Neural cell (in vitro differentiated cells): Measurements from ENCODE around the gene LIME1. TPM values are rescaled to one million over a fixed set of nuclear protein-coding genes. Genes with fewer than 3 reads are reported as not detected.

Experiments used
- H2AFZ ChIP-seq: fragments of 200-600, 300-800 bp; sonication (generic), shearing (Covaris generic); 2 replicates; pipeline ENCODE4 v1.6.0; 2014; ENCODE audit warnings: low read depth, mild to moderate bottlenecking, antibody characterized with exemption, low read length, moderate library complexity
- H3F3A ChIP-seq: fragments of 200-600 bp; shearing (Covaris generic); 2 replicates; pipeline ENCODE4 v1.6.1; 2016; ENCODE audit warnings: mild to moderate bottlenecking, moderate library complexity, mixed read lengths, antibody characterized with exemption, low read length; ENCODE audit not compliant: insufficient read depth, poor library complexity, severe bottlenecking
- H3K27ac ChIP-seq: fragments of 200-600, 300-800 bp; sonication (generic), shearing (Covaris generic); 2 replicates; pipeline ENCODE4 v1.5.1; 2014; ENCODE audit warnings: mild to moderate bottlenecking, low read length, moderate library complexity
- H3K27me3 ChIP-seq: fragments of 300-800, 200-600 bp; sonication (generic), shearing (Covaris generic); 2 replicates; pipeline ENCODE4 v1.6.0; 2014; ENCODE audit warnings: mild to moderate bottlenecking, low read depth, low read length, moderate library complexity; ENCODE audit not compliant: insufficient read depth
- H3K36me3 ChIP-seq: fragments of 300-800, 200-600 bp; sonication (generic), shearing (Covaris generic); 2 replicates; pipeline ENCODE4 v1.5.1; 2014; ENCODE audit warnings: mild to moderate bottlenecking, antibody characterized with exemption, low read length, moderate library complexity; ENCODE audit not compliant: insufficient read depth
- H3K4me2 ChIP-seq: fragments of 300-800, 200-600 bp; sonication (generic), shearing (Covaris generic); 2 replicates; pipeline ENCODE4 v1.6.0; 2014; ENCODE audit warnings: mild to moderate bottlenecking, low read length
- H3K4me3 ChIP-seq: fragments of 300-800, 200-600 bp; sonication (generic), shearing (Covaris generic); 2 replicates; pipeline ENCODE4 v1.5.1; 2014; ENCODE audit warnings: mild to moderate bottlenecking, low read length, moderate library complexity
- H3K79me2 ChIP-seq: fragments of 200-600 bp; shearing (Covaris generic); replicated peaks from 2 replicates; pipeline ENCODE4 v1.6.0; 2014; ENCODE audit warnings: mild to moderate bottlenecking, low read length, moderate library complexity; ENCODE audit not compliant: insufficient read depth
- H3K9ac ChIP-seq: fragments of 300-800, 200-600 bp; sonication (generic), shearing (Covaris generic); 2 replicates; pipeline ENCODE4 v1.6.1; 2016; ENCODE audit warnings: mild to moderate bottlenecking, low read length, mixed read lengths
- H3K9me2 ChIP-seq: fragments of 200-600 bp; shearing (Covaris generic); 2 replicates; pipeline ENCODE4 v1.6.1; 2016; ENCODE audit warnings: mild to moderate bottlenecking, low read length, mixed read lengths; ENCODE audit not compliant: insufficient read depth
- H3K9me3 ChIP-seq: fragments of 200-600, 300-800 bp; sonication (generic), shearing (Covaris generic); 2 replicates; pipeline ENCODE4 v1.6.1; 2016; ENCODE audit warnings: mild to moderate bottlenecking, mixed run types, low read length, moderate library complexity, mixed read lengths
- H4K20me1 ChIP-seq: fragments of 200-600 bp; shearing (Covaris generic); 2 replicates; pipeline ENCODE4 v1.6.1; 2016; ENCODE audit warnings: mild to moderate bottlenecking, mixed run types; ENCODE audit not compliant: insufficient read depth
- EP300 ChIP-seq: fragments of 450-650 bp; conservative IDR thresholded peaks from 2 replicates; pipeline ENCODE4 v1.6.1; 2014; ENCODE audit warnings: antibody characterized with exemption, mild to moderate bottlenecking, moderate library complexity; ENCODE audit not compliant: poor library complexity, severe bottlenecking
- EZH2 ChIP-seq: fragments of 200-600, 300-800 bp; shearing (Covaris generic), sonication (generic); IDR thresholded peaks from 2 replicates; pipeline ENCODE4 v1.6.1; 2014; ENCODE audit warnings: antibody characterized with exemption, low read length, borderline replicate concordance, mild to moderate bottlenecking; ENCODE audit not compliant: insufficient read depth, poor library complexity, severe bottlenecking
- MXI1 ChIP-seq: fragments of 450-650 bp; conservative IDR thresholded peaks from 2 replicates; pipeline ENCODE4 v1.6.1; 2014; ENCODE audit warnings: antibody characterized with exemption, mild to moderate bottlenecking; ENCODE audit not compliant: poor library complexity, severe bottlenecking
- POLR2AphosphoS5 ChIP-seq: IDR thresholded peaks from 2 replicates; pipeline ENCODE4 v1.6.1; 2012
- RAD21 ChIP-seq: fragments of 450-650 bp; conservative IDR thresholded peaks from 2 replicates; pipeline ENCODE4 v1.6.1; 2014; ENCODE audit warnings: antibody characterized with exemption, mild to moderate bottlenecking, moderate library complexity
- REST ChIP-seq: IDR thresholded peaks from 2 replicates; pipeline ENCODE4 v1.6.1; 2012; ENCODE audit warnings: borderline replicate concordance
- SMC3 ChIP-seq: fragments of 450-650 bp; conservative IDR thresholded peaks from 2 replicates; pipeline ENCODE4 v1.6.1; 2014; ENCODE audit warnings: antibody characterized with exemption, mild to moderate bottlenecking, moderate library complexity; ENCODE audit not compliant: poor library complexity
- TAF1 ChIP-seq: IDR thresholded peaks from 2 replicates; pipeline ENCODE4 v1.6.1; 2012; ENCODE audit warnings: low read depth
- polyA plus RNA-seq: library from polyadenylated mRNA; depleted of rRNA; stranded (reverse); fragments of >200 nt; gene quantifications from 2 replicates; pipeline ENCODE4 v1.2.3, GENCODE V29; 2014
- TF ChIP-seq, protein P1 (sequence below): fragments of 450-650 bp; IDR thresholded peaks from 2 replicates; pipeline ENCODE4 v1.5.1; 2014; ENCODE audit warnings: antibody characterized with exemption, mild to moderate bottlenecking, moderate library complexity; ENCODE audit not compliant: poor library complexity, severe bottlenecking

Gene LIME1
- polyA plus RNA-seq, 1 donor from 2014 or later: 65.2 TPM

DNA sequence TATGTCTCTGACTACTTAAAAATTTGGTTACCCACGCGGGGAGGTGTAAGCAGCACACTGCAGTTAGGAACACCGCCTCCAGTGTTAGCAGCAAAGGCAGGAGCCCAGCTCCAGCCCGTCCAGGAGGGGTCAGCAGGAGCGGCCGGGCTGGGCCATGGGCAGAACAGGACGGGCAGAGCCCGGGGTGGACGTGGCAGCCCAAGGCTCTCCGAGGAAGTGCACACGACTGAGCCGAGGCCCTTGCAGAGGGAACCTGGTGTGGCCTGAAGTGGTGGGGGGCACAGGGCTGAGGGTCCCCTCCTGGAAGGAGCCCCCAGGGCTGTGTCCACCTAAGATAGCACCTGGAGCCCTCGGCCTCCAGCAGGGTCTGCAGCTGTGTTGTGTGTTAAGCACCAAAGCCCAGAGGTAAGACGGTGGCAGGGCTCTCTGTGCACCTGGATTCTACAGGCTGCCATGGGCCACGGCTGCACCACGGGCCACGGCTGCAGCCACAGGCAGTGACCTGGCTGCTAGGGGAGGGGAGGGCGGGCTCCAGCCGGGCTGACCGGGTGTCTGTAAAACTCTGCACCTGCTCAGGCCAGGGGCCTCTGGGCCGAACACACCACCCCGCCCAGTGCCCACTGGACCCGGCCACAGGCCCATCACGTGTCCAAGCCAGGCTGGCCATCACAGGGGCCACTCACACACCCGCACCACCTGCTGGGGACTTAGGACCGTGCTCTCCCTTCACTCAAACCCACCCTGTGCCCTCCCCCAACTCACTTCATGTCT, 9.7 kb downstream of the LIME1 start:
- Histone ChIP-seq H3K79me2 (no peaks in the 10 kb centered on the region), H3K9me2 (no peaks in the 10 kb centered on the region), H3F3A (no peaks in the 10 kb centered on the region), H3K4me2 (no peak overlapping the region), H3K27ac (no peak overlapping the region), H3K9me3 (no peaks in the 10 kb centered on the region), H4K20me1 (no peaks in the 10 kb centered on the region), H3K4me3 (no peak overlapping the region), H3K9ac (no peak overlapping the region), H2AFZ (no peak overlapping the region), H3K36me3 (no peaks in the 10 kb centered on the region), H3K27me3 (no peaks in the 10 kb centered on the region)
- TF ChIP-seq POLR2AphosphoS5 (no peak), EZH2 (no peak)

GRCh38 chr20:63746751-63747315, 10.4 kb downstream of the LIME1 start:
- H3K9me3 ChIP-seq: no peaks in the 10 kb centered on the region
- no peak for TF ChIP-seq SMC3
- TF ChIP-seq RAD21: no peak
- no peak for TF ChIP-seq EZH2
- TF ChIP-seq POLR2AphosphoS5: no peak
- TF ChIP-seq REST: no peak
- TF ChIP-seq EP300: no peak
- TF ChIP-seq TAF1: no peak
- TF ChIP-seq MXI1: no peak
- TF ChIP-seq, protein P1, sequence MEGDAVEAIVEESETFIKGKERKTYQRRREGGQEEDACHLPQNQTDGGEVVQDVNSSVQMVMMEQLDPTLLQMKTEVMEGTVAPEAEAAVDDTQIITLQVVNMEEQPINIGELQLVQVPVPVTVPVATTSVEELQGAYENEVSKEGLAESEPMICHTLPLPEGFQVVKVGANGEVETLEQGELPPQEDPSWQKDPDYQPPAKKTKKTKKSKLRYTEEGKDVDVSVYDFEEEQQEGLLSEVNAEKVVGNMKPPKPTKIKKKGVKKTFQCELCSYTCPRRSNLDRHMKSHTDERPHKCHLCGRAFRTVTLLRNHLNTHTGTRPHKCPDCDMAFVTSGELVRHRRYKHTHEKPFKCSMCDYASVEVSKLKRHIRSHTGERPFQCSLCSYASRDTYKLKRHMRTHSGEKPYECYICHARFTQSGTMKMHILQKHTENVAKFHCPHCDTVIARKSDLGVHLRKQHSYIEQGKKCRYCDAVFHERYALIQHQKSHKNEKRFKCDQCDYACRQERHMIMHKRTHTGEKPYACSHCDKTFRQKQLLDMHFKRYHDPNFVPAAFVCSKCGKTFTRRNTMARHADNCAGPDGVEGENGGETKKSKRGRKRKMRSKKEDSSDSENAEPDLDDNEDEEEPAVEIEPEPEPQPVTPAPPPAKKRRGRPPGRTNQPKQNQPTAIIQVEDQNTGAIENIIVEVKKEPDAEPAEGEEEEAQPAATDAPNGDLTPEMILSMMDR: no peak
- H3K27me3 ChIP-seq: no peaks in the 10 kb centered on the region
- H4K20me1 ChIP-seq: no peaks in the 10 kb centered on the region
- no peak overlapping the region for H3K4me2 ChIP-seq
- H3K4me3 ChIP-seq: no peak overlapping the region
- H3K9me2 ChIP-seq: no peaks in the 10 kb centered on the region
- no peaks in the 10 kb centered on the region for H3K79me2 ChIP-seq
- no peak overlapping the region for H3K9ac ChIP-seq
- H3F3A ChIP-seq: no peaks in the 10 kb centered on the region
- H3K36me3 ChIP-seq: no peaks in the 10 kb centered on the region
- no peak overlapping the region for H2AFZ ChIP-seq
- H3K27ac ChIP-seq: no peak overlapping the region
